HCT116 (cell line): ENCODE results near the gene KIF26B. TPM values are rescaled to one million over a fixed set of nuclear protein-coding genes. Genes with fewer than 3 reads are reported as not detected.

Source experiments
- ATAC-seq: fragments of 200-7000 bp; cut with Tn5 transposase; 2 replicates; pipeline ENCODE4 v1.9.1; 2020; ENCODE audit warnings: mild to moderate bottlenecking, moderate library complexity
- BruUV-seq: library from RNA; stranded (reverse); fragments of 400-500 nt; replicated peaks from 2 replicates; lab custom pipeline; 2021; lab: Mats Ljungman, UMichigan
- CTCF ChIA-PET: fragments of 300-600 bp; sonication (Branson Sonifier 250); formaldehyde crosslinking; loops from one replicate; lab custom pipeline; 2021; ENCODE audit warnings: antibody characterized with exemption; lab: Charles Lee
- POLR2A ChIA-PET: fragments of 300-600, 350-600 bp; sonication (Branson Sonifier 250); formaldehyde crosslinking; loops from one replicate; lab custom pipeline; 2021; ENCODE audit warnings: antibody characterized with exemption; lab: Charles Lee
- RAD21 ChIA-PET, 2 experiments: fragments of 300-600 bp; sonication (Branson Sonifier 250); formaldehyde crosslinking; loops; one replicate each; lab custom pipeline; 2023; ENCODE audit warnings: low total read pairs in 2 of 2; ENCODE audit not compliant: uncharacterized antibody in 2 of 2, unreplicated experiment in 2 of 2, low non-redundant PET in 1 of 2; lab: Charles Lee
- DNase-seq: peaks from one replicate; pipeline ENCODE4 v3.0.0-alpha.2; 2010; ENCODE audit warnings: low read depth, low spot score
- H2AFZ ChIP-seq: fragments of 200-600 bp; shearing (Covaris generic), sonication (generic); 2 replicates; pipeline ENCODE4 v1.6.1; 2017; ENCODE audit warnings: low read depth, mixed run types, mixed read lengths, antibody characterized with exemption, low read length; ENCODE audit not compliant: poor library complexity, severe bottlenecking
- H3K27ac ChIP-seq: 2 replicates; pipeline ENCODE4 v1.5.1; 2012; ENCODE audit warnings: low read depth, low read length
- H3K27me3 ChIP-seq: fragments of 200-600 bp; sonication (generic); 2 replicates; pipeline ENCODE4 v1.6.1; 2016; ENCODE audit warnings: mixed run types, low read length, mixed read lengths; ENCODE audit not compliant: insufficient read depth
- H3K36me3 ChIP-seq, 2 experiments: fragments of 200-500 bp in 1 of 2; fragments of 200-600 bp in 1 of 2; sonication (Bioruptor generic) in 1 of 2; sonication (generic) in 1 of 2; 2 replicates each; pipeline versions ENCODE4 v1.5.1 to v1.6.1; 2014 to 2016; ENCODE audit warnings: low read length in 2 of 2, inconsistent platforms in 1 of 2, mixed read lengths in 1 of 2, mixed run types in 1 of 2; ENCODE audit not compliant: insufficient read depth in 2 of 2, control insufficient read depth in 1 of 2
- H3K4me1 ChIP-seq, 2 experiments: fragments of 200-600 bp in 1 of 2; sonication (generic) in 1 of 2; 2 replicates each; pipeline versions ENCODE4 v1.5.1 to v1.6.1; 2012 to 2017; ENCODE audit warnings: low read length in 2 of 2, inconsistent platforms in 1 of 2, mild to moderate bottlenecking in 1 of 2, mixed read lengths in 1 of 2, mixed run types in 1 of 2, moderate library complexity in 1 of 2; ENCODE audit not compliant: insufficient read depth in 2 of 2, control insufficient read depth in 1 of 2
- H3K4me2 ChIP-seq: fragments of 200-600 bp; sonication (generic); 2 replicates; pipeline ENCODE4 v1.6.1; 2017; ENCODE audit warnings: mixed run types, low read length, mixed read lengths
- H3K4me3 ChIP-seq, 2 experiments: fragments of 200-600 bp in 1 of 2; sonication (generic) in 1 of 2; replicated peaks in 1 of 2; 2 replicates each; pipeline ENCODE4 v1.5.1; 2011 to 2016; ENCODE audit warnings: low read length in 2 of 2, control low read depth in 1 of 2, low read depth in 1 of 2, mild to moderate bottlenecking in 1 of 2, mixed read lengths in 1 of 2, mixed run types in 1 of 2
- H3K79me2 ChIP-seq: fragments of 200-600 bp; sonication (generic); 2 replicates; pipeline ENCODE4 v1.6.1; 2017; ENCODE audit warnings: mild to moderate bottlenecking, mixed run types, low read length, moderate library complexity, mixed read lengths; ENCODE audit not compliant: insufficient read depth
- H3K9ac ChIP-seq: fragments of 200-600 bp; sonication (generic); 2 replicates; pipeline ENCODE4 v1.6.1; 2016; ENCODE audit warnings: low read length, mixed read lengths
- H3K9me2 ChIP-seq: fragments of 200-600 bp; sonication (generic), shearing (Covaris generic); 2 replicates; pipeline ENCODE4 v1.6.1; 2017; ENCODE audit warnings: mixed run types, mild to moderate bottlenecking, moderate library complexity; ENCODE audit not compliant: insufficient read depth
- H3K9me3 ChIP-seq, 2 experiments: fragments of 200-500 bp in 1 of 2; fragments of 200-600 bp in 1 of 2; sonication (Bioruptor generic) in 1 of 2; sonication (generic) in 1 of 2; 2 replicates each; pipeline ENCODE4 v1.6.1; 2014 to 2017; ENCODE audit warnings: low read length in 2 of 2, mixed read lengths in 2 of 2, inconsistent platforms in 1 of 2, low read depth in 1 of 2, mild to moderate bottlenecking in 1 of 2, mixed run types in 1 of 2, moderate library complexity in 1 of 2; ENCODE audit not compliant: control insufficient read depth in 1 of 2, insufficient read depth in 1 of 2
- H4K20me1 ChIP-seq: fragments of 200-600 bp; sonication (generic), shearing (Covaris generic); 2 replicates; pipeline ENCODE4 v1.6.1; 2017; ENCODE audit warnings: mixed run types, mild to moderate bottlenecking, moderate library complexity; ENCODE audit not compliant: insufficient read depth
- EZH2phosphoT487 ChIP-seq: fragments of 200-600 bp; IDR thresholded peaks from 2 replicates; pipeline ENCODE4 v1.6.1; 2018; ENCODE audit warnings: antibody characterized with exemption, borderline replicate concordance
- ZBTB33 ChIP-seq: IDR thresholded peaks from 2 replicates; pipeline ENCODE4 v1.6.1; 2011; ENCODE audit warnings: mild to moderate bottlenecking, low read length, moderate library complexity; ENCODE audit not compliant: insufficient replicate concordance; ENCODE audit errors: extremely low read depth
- intact Hi-C: fragments of 100-400 bp; cut with micrococcal nuclease; formaldehyde crosslinking; loops from 2 replicates; pipeline ENCODE4 v1.10.0; 2022
- total RNA-seq: library from RNA; stranded (reverse); gene quantifications from one replicate; pipeline ENCODE4 v1.2.1, GENCODE V29; 2021; ENCODE audit not compliant: unreplicated experiment
- TF ChIP-seq, protein P1 (sequence below): IDR thresholded peaks from 2 replicates; pipeline ENCODE4 v1.6.1; 2012; ENCODE audit warnings: low read depth

Gene KIF26B
- total RNA-seq, 1 experiment from 2014 or later, result 0.49 TPM

DNA sequence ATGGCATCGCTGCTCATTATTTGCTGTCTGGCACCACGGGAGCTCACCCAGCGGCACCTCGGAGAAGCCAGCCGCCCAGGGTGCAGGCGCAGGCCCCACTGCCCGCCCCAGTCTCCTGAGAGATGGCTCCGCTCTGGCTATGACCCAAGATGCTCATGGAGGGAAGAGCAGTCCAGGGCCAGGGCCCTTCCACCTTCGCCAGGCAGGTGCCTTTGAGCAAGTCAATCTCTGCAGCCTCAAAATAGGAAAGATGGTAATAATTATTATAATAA is 437.3 kb downstream of the KIF26B start:
- ChIA-PET RAD21 (no interaction called here), CTCF (no interaction called here), POLR2A (no interaction called here)
- no peak for ATAC-seq
- no peak overlapping the region for H3K27ac ChIP-seq
- no peaks in the 10 kb centered on the region for H3K9me2 ChIP-seq
- TF ChIP-seq, protein P1, sequence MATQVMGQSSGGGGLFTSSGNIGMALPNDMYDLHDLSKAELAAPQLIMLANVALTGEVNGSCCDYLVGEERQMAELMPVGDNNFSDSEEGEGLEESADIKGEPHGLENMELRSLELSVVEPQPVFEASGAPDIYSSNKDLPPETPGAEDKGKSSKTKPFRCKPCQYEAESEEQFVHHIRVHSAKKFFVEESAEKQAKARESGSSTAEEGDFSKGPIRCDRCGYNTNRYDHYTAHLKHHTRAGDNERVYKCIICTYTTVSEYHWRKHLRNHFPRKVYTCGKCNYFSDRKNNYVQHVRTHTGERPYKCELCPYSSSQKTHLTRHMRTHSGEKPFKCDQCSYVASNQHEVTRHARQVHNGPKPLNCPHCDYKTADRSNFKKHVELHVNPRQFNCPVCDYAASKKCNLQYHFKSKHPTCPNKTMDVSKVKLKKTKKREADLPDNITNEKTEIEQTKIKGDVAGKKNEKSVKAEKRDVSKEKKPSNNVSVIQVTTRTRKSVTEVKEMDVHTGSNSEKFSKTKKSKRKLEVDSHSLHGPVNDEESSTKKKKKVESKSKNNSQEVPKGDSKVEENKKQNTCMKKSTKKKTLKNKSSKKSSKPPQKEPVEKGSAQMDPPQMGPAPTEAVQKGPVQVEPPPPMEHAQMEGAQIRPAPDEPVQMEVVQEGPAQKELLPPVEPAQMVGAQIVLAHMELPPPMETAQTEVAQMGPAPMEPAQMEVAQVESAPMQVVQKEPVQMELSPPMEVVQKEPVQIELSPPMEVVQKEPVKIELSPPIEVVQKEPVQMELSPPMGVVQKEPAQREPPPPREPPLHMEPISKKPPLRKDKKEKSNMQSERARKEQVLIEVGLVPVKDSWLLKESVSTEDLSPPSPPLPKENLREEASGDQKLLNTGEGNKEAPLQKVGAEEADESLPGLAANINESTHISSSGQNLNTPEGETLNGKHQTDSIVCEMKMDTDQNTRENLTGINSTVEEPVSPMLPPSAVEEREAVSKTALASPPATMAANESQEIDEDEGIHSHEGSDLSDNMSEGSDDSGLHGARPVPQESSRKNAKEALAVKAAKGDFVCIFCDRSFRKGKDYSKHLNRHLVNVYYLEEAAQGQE, result no peak
- TF ChIP-seq ZBTB33 (no peak), EZH2phosphoT487 (no peak)
- H3K27me3 ChIP-seq, result peaks cover 12% of the 10 kb centered on the region
- intact Hi-C loops, result no loop called here
- no TSS peak for BruUV-seq
- no peaks in the 10 kb centered on the region for H4K20me1 ChIP-seq
- no peak for DNase-seq
- no peaks in the 10 kb centered on the region for H3K9me3 ChIP-seq
- no peak overlapping the region for H2AFZ ChIP-seq
- H3K36me3 ChIP-seq, result no peaks in the 10 kb centered on the region
- H3K4me2 ChIP-seq, result no peak overlapping the region
- H3K79me2 ChIP-seq, result no peaks in the 10 kb centered on the region
- no peak overlapping the region for H3K9ac ChIP-seq
- H3K4me1 ChIP-seq, result no peaks in the 10 kb centered on the region
- H3K4me3 ChIP-seq, result no peak overlapping the region
